Neural cell (in vitro differentiated cells): ENCODE results near the gene SLC35E4. TPM values are rescaled to one million over a fixed set of nuclear protein-coding genes. Genes with fewer than 3 reads are reported as not detected.

Source experiments
- H2AFZ ChIP-seq: fragments of 200-600, 300-800 bp; sonication (generic), shearing (Covaris generic); 2 replicates; pipeline ENCODE4 v1.6.0; 2014; ENCODE audit warnings: low read depth, mild to moderate bottlenecking, antibody characterized with exemption, low read length, moderate library complexity
- H3F3A ChIP-seq: fragments of 200-600 bp; shearing (Covaris generic); 2 replicates; pipeline ENCODE4 v1.6.1; 2016; ENCODE audit warnings: mild to moderate bottlenecking, moderate library complexity, mixed read lengths, antibody characterized with exemption, low read length; ENCODE audit not compliant: insufficient read depth, poor library complexity, severe bottlenecking
- H3K27ac ChIP-seq: fragments of 200-600, 300-800 bp; sonication (generic), shearing (Covaris generic); 2 replicates; pipeline ENCODE4 v1.5.1; 2014; ENCODE audit warnings: mild to moderate bottlenecking, low read length, moderate library complexity
- H3K27me3 ChIP-seq: fragments of 300-800, 200-600 bp; sonication (generic), shearing (Covaris generic); 2 replicates; pipeline ENCODE4 v1.6.0; 2014; ENCODE audit warnings: mild to moderate bottlenecking, low read depth, low read length, moderate library complexity; ENCODE audit not compliant: insufficient read depth
- H3K36me3 ChIP-seq: fragments of 300-800, 200-600 bp; sonication (generic), shearing (Covaris generic); 2 replicates; pipeline ENCODE4 v1.5.1; 2014; ENCODE audit warnings: mild to moderate bottlenecking, antibody characterized with exemption, low read length, moderate library complexity; ENCODE audit not compliant: insufficient read depth
- H3K4me2 ChIP-seq: fragments of 300-800, 200-600 bp; sonication (generic), shearing (Covaris generic); 2 replicates; pipeline ENCODE4 v1.6.0; 2014; ENCODE audit warnings: mild to moderate bottlenecking, low read length
- H3K4me3 ChIP-seq: fragments of 300-800, 200-600 bp; sonication (generic), shearing (Covaris generic); 2 replicates; pipeline ENCODE4 v1.5.1; 2014; ENCODE audit warnings: mild to moderate bottlenecking, low read length, moderate library complexity
- H3K79me2 ChIP-seq: fragments of 200-600 bp; shearing (Covaris generic); replicated peaks from 2 replicates; pipeline ENCODE4 v1.6.0; 2014; ENCODE audit warnings: mild to moderate bottlenecking, low read length, moderate library complexity; ENCODE audit not compliant: insufficient read depth
- H3K9ac ChIP-seq: fragments of 300-800, 200-600 bp; sonication (generic), shearing (Covaris generic); 2 replicates; pipeline ENCODE4 v1.6.1; 2016; ENCODE audit warnings: mild to moderate bottlenecking, low read length, mixed read lengths
- H3K9me2 ChIP-seq: fragments of 200-600 bp; shearing (Covaris generic); 2 replicates; pipeline ENCODE4 v1.6.1; 2016; ENCODE audit warnings: mild to moderate bottlenecking, low read length, mixed read lengths; ENCODE audit not compliant: insufficient read depth
- H3K9me3 ChIP-seq: fragments of 200-600, 300-800 bp; sonication (generic), shearing (Covaris generic); 2 replicates; pipeline ENCODE4 v1.6.1; 2016; ENCODE audit warnings: mild to moderate bottlenecking, mixed run types, low read length, moderate library complexity, mixed read lengths
- H4K20me1 ChIP-seq: fragments of 200-600 bp; shearing (Covaris generic); 2 replicates; pipeline ENCODE4 v1.6.1; 2016; ENCODE audit warnings: mild to moderate bottlenecking, mixed run types; ENCODE audit not compliant: insufficient read depth
- CTCF ChIP-seq: fragments of 450-650 bp; IDR thresholded peaks from 2 replicates; pipeline ENCODE4 v1.5.1; 2014; ENCODE audit warnings: antibody characterized with exemption, mild to moderate bottlenecking, moderate library complexity; ENCODE audit not compliant: poor library complexity, severe bottlenecking
- EP300 ChIP-seq: fragments of 450-650 bp; conservative IDR thresholded peaks from 2 replicates; pipeline ENCODE4 v1.6.1; 2014; ENCODE audit warnings: antibody characterized with exemption, mild to moderate bottlenecking, moderate library complexity; ENCODE audit not compliant: poor library complexity, severe bottlenecking
- EZH2 ChIP-seq: fragments of 200-600, 300-800 bp; shearing (Covaris generic), sonication (generic); IDR thresholded peaks from 2 replicates; pipeline ENCODE4 v1.6.1; 2014; ENCODE audit warnings: antibody characterized with exemption, low read length, borderline replicate concordance, mild to moderate bottlenecking; ENCODE audit not compliant: insufficient read depth, poor library complexity, severe bottlenecking
- MXI1 ChIP-seq: fragments of 450-650 bp; conservative IDR thresholded peaks from 2 replicates; pipeline ENCODE4 v1.6.1; 2014; ENCODE audit warnings: antibody characterized with exemption, mild to moderate bottlenecking; ENCODE audit not compliant: poor library complexity, severe bottlenecking
- POLR2AphosphoS5 ChIP-seq: IDR thresholded peaks from 2 replicates; pipeline ENCODE4 v1.6.1; 2012
- RAD21 ChIP-seq: fragments of 450-650 bp; conservative IDR thresholded peaks from 2 replicates; pipeline ENCODE4 v1.6.1; 2014; ENCODE audit warnings: antibody characterized with exemption, mild to moderate bottlenecking, moderate library complexity
- REST ChIP-seq: IDR thresholded peaks from 2 replicates; pipeline ENCODE4 v1.6.1; 2012; ENCODE audit warnings: borderline replicate concordance
- SMC3 ChIP-seq: fragments of 450-650 bp; conservative IDR thresholded peaks from 2 replicates; pipeline ENCODE4 v1.6.1; 2014; ENCODE audit warnings: antibody characterized with exemption, mild to moderate bottlenecking, moderate library complexity; ENCODE audit not compliant: poor library complexity
- TAF1 ChIP-seq: IDR thresholded peaks from 2 replicates; pipeline ENCODE4 v1.6.1; 2012; ENCODE audit warnings: low read depth
- polyA plus RNA-seq: library from polyadenylated mRNA; depleted of rRNA; stranded (reverse); fragments of >200 nt; gene quantifications from 2 replicates; pipeline ENCODE4 v1.2.3, GENCODE V29; 2014

Gene SLC35E4
- polyA plus RNA-seq, 1 donor from 2014 or later, result 5.5 TPM

GRCh38 chr22:30611197-30611596, 24.4 kb upstream of the SLC35E4 start:
- Histone ChIP-seq H3K4me2 (no peak overlapping the region), H3K27me3 (no peaks in the 10 kb centered on the region), H3K79me2 (peaks cover 11% of the 10 kb centered on the region), H3K9me3 (no peaks in the 10 kb centered on the region), H3K4me3 (no peak overlapping the region), H3K36me3 (no peaks in the 10 kb centered on the region), H2AFZ (no peak overlapping the region), H3K9me2 (no peaks in the 10 kb centered on the region), H3K9ac (no peak overlapping the region), H3K27ac (no peak overlapping the region), H4K20me1 (no peaks in the 10 kb centered on the region), H3F3A (no peaks in the 10 kb centered on the region)
- no peak for TF ChIP-seq POLR2AphosphoS5
- no peak for TF ChIP-seq EP300
- no peak for TF ChIP-seq SMC3
- no peak for TF ChIP-seq MXI1
- TF ChIP-seq CTCF, result no peak
- no peak for TF ChIP-seq TAF1
- no peak for TF ChIP-seq RAD21
- no peak for TF ChIP-seq REST
- TF ChIP-seq EZH2, result no peak

GRCh38 chr22:30612789-30613188, 22.8 kb upstream of the SLC35E4 start:
- Histone ChIP-seq H3K27ac (no peak overlapping the region), H3F3A (no peaks in the 10 kb centered on the region), H3K4me2 (no peak overlapping the region), H3K36me3 (no peaks in the 10 kb centered on the region), H3K4me3 (no peak overlapping the region), H4K20me1 (no peaks in the 10 kb centered on the region), H3K27me3 (no peaks in the 10 kb centered on the region), H3K9me2 (no peaks in the 10 kb centered on the region), H2AFZ (no peak overlapping the region), H3K79me2 (peaks cover 5% of the 10 kb centered on the region), H3K9me3 (no peaks in the 10 kb centered on the region), H3K9ac (no peak overlapping the region)
- no peak for TF ChIP-seq EZH2
- TF ChIP-seq CTCF, result no peak
- no peak for TF ChIP-seq MXI1
- TF ChIP-seq TAF1, result no peak
- TF ChIP-seq POLR2AphosphoS5, result no peak
- TF ChIP-seq REST, result no peak
- TF ChIP-seq SMC3, result no peak
- no peak for TF ChIP-seq EP300
- TF ChIP-seq RAD21, result no peak
